Left lung (tissue), 14 donors: ENCODE data around the gene RBKS. TPM values are rescaled to one million over a fixed set of nuclear protein-coding genes. Genes with fewer than 3 reads are reported as not detected.

Experiments
- ATAC-seq: fragments of 200-7000 bp; cut with Tn5 transposase; one replicate; pipeline ENCODE4 v1.9.1; 2020; ENCODE audit warnings: moderate library complexity
- DNase-seq, 4 donors: peaks; one replicate each; pipeline ENCODE4 v3.0.0-alpha.2; 2013 to 2020
- H3K27ac ChIP-seq, 2 donors: fragments of 200-600 bp; sonication (generic) in 1 of 2; one replicate each; pipeline versions ENCODE4 v1.5.0 to v1.8.0; 2020 to 2021
- H3K27me3 ChIP-seq, 2 donors: fragments of 200-600 bp; sonication (generic) in 1 of 2; one replicate each; pipeline versions ENCODE4 v1.5.0 to v1.8.0; 2020 to 2021
- H3K36me3 ChIP-seq, 2 donors: fragments of 200-600 bp; sonication (generic) in 1 of 2; one replicate each; pipeline versions ENCODE4 v1.5.0 to v1.8.0; 2020 to 2021
- H3K4me1 ChIP-seq, 2 donors: fragments of 200-600 bp; one replicate each; pipeline ENCODE4 v1.8.0; 2021
- H3K4me3 ChIP-seq, 2 donors: fragments of 200-600 bp; sonication (generic) in 1 of 2; one replicate each; pipeline versions ENCODE4 v1.5.0 to v1.8.0; 2020 to 2021; ENCODE audit warnings: mild to moderate bottlenecking in 1 of 2
- H3K9me3 ChIP-seq, 2 donors: fragments of 200-600 bp; sonication (generic) in 1 of 2; one replicate each; pipeline versions ENCODE4 v1.5.0 to v1.8.0; 2020 to 2021
- CTCF ChIP-seq, 2 donors: fragments of 200-600 bp; sonication (generic) in 1 of 2; IDR thresholded peaks; one replicate each; pipeline versions ENCODE4 v1.5.0 to v1.8.0; 2021; ENCODE audit warnings: antibody characterized with exemption in 2 of 2
- intact Hi-C, 2 donors: fragments of 100-400 bp; cut with DNase I; formaldehyde crosslinking; loops; one replicate each; pipeline versions ENCODE4 v1.11.2 to v1.14.2; 2022
- long read RNA-seq, 12 donors: library from polyadenylated mRNA in 2 of 12; unstranded in 2 of 12; transcript quantifications; one replicate each; pipeline ENCODE4 v2.0.0 and lab custom pipeline, GENCODE V29; 2019 to 2026
- polyA plus RNA-seq, 6 donors: library from polyadenylated mRNA; unstranded; fragments of 120-200 nt; gene quantifications; one replicate each; pipeline ENCODE4 v1.2.1, GENCODE V29; 2013; ENCODE audit not compliant: insufficient read length in 6 of 6
- total RNA-seq, 2 donors: library from RNA; stranded (reverse); fragmentation: NEBNext Ultra II Directional; extraction: Animal tissue kit (Norgen Biotek cat#: 25700); gene quantifications; one replicate each; pipeline ENCODE4 v1.2.1, GENCODE V29; 2021
- donor health status: DM: no; HTN: yes; CAD: no.
- donor health status: DM: no; HTN: no; CAD: no.

RBKS gene
- total RNA-seq: 1 to 10 TPM; 2.3 to 4.0 TPM
- 1 to 10 TPM; 2.0 to 3.2 (median 2.6) TPM for polyA plus RNA-seq
- long read RNA-seq, donor 1, partial matches to known transcripts: 0 of 1 reads
- long read RNA-seq, donor 1, other reads (novel, unspliced or antisense): 0 of 1 reads
- long read RNA-seq, donor 2: 0 reads
- long read RNA-seq, donor 3, partial matches to known transcripts: 0 of 2 reads
- long read RNA-seq, donor 3, other reads (novel, unspliced or antisense): 0 of 2 reads
- long read RNA-seq, donor 4, partial matches to known transcripts: 2 of 8 reads
- long read RNA-seq, donor 4, other reads (novel, unspliced or antisense): 5 of 8 reads
- long read RNA-seq, donor 5, partial matches to known transcripts: 6 of 9 reads
- long read RNA-seq, donor 5, other reads (novel, unspliced or antisense): 0 of 9 reads
- long read RNA-seq, donor 6, partial matches to known transcripts: 0 of 2 reads
- long read RNA-seq, donor 6, other reads (novel, unspliced or antisense): 0 of 2 reads
- long read RNA-seq, donor 7, partial matches to known transcripts: 0 of 1 reads
- long read RNA-seq, donor 7, other reads (novel, unspliced or antisense): 0 of 1 reads
- long read RNA-seq, donor 8: 0 reads
- long read RNA-seq, donor 9: 0 reads
- long read RNA-seq, donor 10, partial matches to known transcripts: 0 of 5 reads
- long read RNA-seq, donor 10, other reads (novel, unspliced or antisense): 1 of 5 reads
- long read RNA-seq, donor 11, partial matches to known transcripts: 5 of 5 reads
- long read RNA-seq, donor 11, other reads (novel, unspliced or antisense): 0 of 5 reads
- long read RNA-seq, donor 12: 0 reads

- H3K4me3 ChIP-seq: peak within 1 kb of the TSS; percentile 68 to 73
- H3K27ac ChIP-seq: peak within 1 kb of the TSS; percentile 96 to 97
- intact Hi-C loops: no loop called here
- peaks cover 0 to under 1% of the 10 kb centered on the region in 2 donors for H3K36me3 ChIP-seq
- no peak for TF ChIP-seq CTCF (IDR thresholded peaks at IDR 0.05)
- DNase-seq: peak; percentile 88 to 96 (median 90)
- peak; percentile 97 for ATAC-seq
- H3K9me3 ChIP-seq: no peaks in the 10 kb centered on the region
- peaks cover 0 to 47% of the 10 kb centered on the region in 2 donors for H3K4me1 ChIP-seq
- H3K27me3 ChIP-seq: no peaks in the 10 kb centered on the region
These were observed at the start of gene RBKS, which contains the start of gene BABAM2 for GRCh38 chr2:27890146-27890923. Gene RBKS (minus strand): TSS chr2:27890387. CDS start chr2:27890345, 42 bp downstream. Gene BABAM2 (plus strand): TSS chr2:27890729. CDS start chr2:27894557, 3,828 bp downstream.

GRCh38 chr2:27935026-27935425, 44.8 kb upstream of the RBKS start:
- H3K9me3 ChIP-seq: no peaks in the 10 kb centered on the region
- no peaks in the 10 kb centered on the region for H3K27me3 ChIP-seq
- H3K36me3 ChIP-seq: peaks cover 0 to 10% of the 10 kb centered on the region in 2 donors
- no peak overlapping the region for H3K27ac ChIP-seq
- ATAC-seq (no peak), DNase-seq (no peak)
- H3K4me3 ChIP-seq: no peak overlapping the region
- no peak for TF ChIP-seq CTCF (IDR thresholded peaks at IDR 0.05)
- H3K4me1 ChIP-seq: peaks cover 0 to 2% of the 10 kb centered on the region in 2 donors
- intact Hi-C loops: no loop called here

GRCh38 chr2:27932396-27932795, 42.2 kb upstream of the RBKS start:
- no peak for TF ChIP-seq CTCF (IDR thresholded peaks at IDR 0.05)
- no peak overlapping the region for H3K27ac ChIP-seq
- intact Hi-C loops: no loop called here
- no peaks in the 10 kb centered on the region for H3K27me3 ChIP-seq
- DNase-seq (no peak), ATAC-seq (peak; percentile 56)
- no peaks in the 10 kb centered on the region for H3K4me1 ChIP-seq
- peaks cover 0 to 10% of the 10 kb centered on the region in 2 donors for H3K36me3 ChIP-seq
- H3K9me3 ChIP-seq: no peaks in the 10 kb centered on the region
- no peak overlapping the region for H3K4me3 ChIP-seq

GRCh38 chr2:27931361-27931950, 41.3 kb upstream of the RBKS start:
- Histone ChIP-seq H3K4me3 (no peak overlapping the region), H3K4me1 (no peaks in the 10 kb centered on the region), H3K27me3 (no peaks in the 10 kb centered on the region), H3K36me3 (peaks cover 0 to 10% of the 10 kb centered on the region in 2 donors), H3K27ac (no peak overlapping the region), H3K9me3 (no peaks in the 10 kb centered on the region)
- intact Hi-C loops: no loop called here
- TF ChIP-seq CTCF (IDR thresholded peaks at IDR 0.05): no peak
- no peak for DNase-seq
- peak; percentile 50 for ATAC-seq
